ENCODE measurements around the gene SLC1A3.

Gene SLC1A3

GRCh38 chr5:36689225-36689624 lies 82.8 kb downstream of the SLC1A3 start:
- peak; percentile 80 for DNase-seq

- DNase-seq, result peak; percentile 81
These were observed 83.9 kb downstream of the SLC1A3 start for GRCh38 chr5:36690041-36690961.

GRCh38 chr5:36691226-36691625 lies 84.8 kb downstream of the SLC1A3 start:
- no peak for DNase-seq

GRCh38 chr5:36691696-36692371 lies 85.4 kb downstream of the SLC1A3 start:
- DNase-seq, result peak; percentile 91

GRCh38 chr5:36692791-36693763 lies 86.7 kb downstream of the SLC1A3 start:
- peak; percentile 80 for DNase-seq

- DNase-seq, result no peak
These were observed 87.9 kb downstream of the SLC1A3 start for GRCh38 chr5:36694351-36694750.

GRCh38 chr5:36696059-36696673 lies 89.8 kb downstream of the SLC1A3 start:
- peak; percentile 57 for DNase-seq

- no peak for DNase-seq
These were observed 91.6 kb downstream of the SLC1A3 start for GRCh38 chr5:36698031-36698430.

GRCh38 chr5:36701085-36701698 lies 94.8 kb downstream of the SLC1A3 start:
- DNase-seq, result no peak

- DNase-seq, result peak; percentile 40
These were observed 96.9 kb downstream of the SLC1A3 start for GRCh38 chr5:36703245-36703860.

- DNase-seq, result no peak
These were observed 97.7 kb downstream of the SLC1A3 start for GRCh38 chr5:36704131-36704530.

GRCh38 chr5:36705055-36705454 lies 98.6 kb downstream of the SLC1A3 start:
- DNase-seq, result no peak

GRCh38 chr5:36706662-36707061 lies 100.3 kb downstream of the SLC1A3 start:
- no peak for DNase-seq

GRCh38 chr5:36708996-36709395 lies 102.6 kb downstream of the SLC1A3 start:
- no peak for DNase-seq

- no peak for DNase-seq
These were observed 103.6 kb downstream of the SLC1A3 start for GRCh38 chr5:36710039-36710438.

GRCh38 chr5:36712706-36713105 lies 106.3 kb downstream of the SLC1A3 start:
- DNase-seq, result no peak

GRCh38 chr5:36713541-36713940 lies 107.1 kb downstream of the SLC1A3 start:
- DNase-seq, result no peak

GRCh38 chr5:36717131-36717695 lies 110.8 kb downstream of the SLC1A3 start:
- DNase-seq, result no peak

- DNase-seq, result no peak
These were observed 112.9 kb downstream of the SLC1A3 start for GRCh38 chr5:36719282-36719681.

GRCh38 chr5:36720688-36721087 lies 114.3 kb downstream of the SLC1A3 start:
- DNase-seq, result no peak
